Left hindlimb (tissue), 1 donor: Measurements from ENCODE around the gene DUS1L.

Source experiments
- DNase-seq: peaks from one replicate; pipeline ENCODE4 v3.0.0-alpha.2; 2018

DUS1L gene

GRCh38 chr17:82010575-82011525 is 54.8 kb downstream of the DUS1L start:
- DNase-seq = no peak

DNA sequence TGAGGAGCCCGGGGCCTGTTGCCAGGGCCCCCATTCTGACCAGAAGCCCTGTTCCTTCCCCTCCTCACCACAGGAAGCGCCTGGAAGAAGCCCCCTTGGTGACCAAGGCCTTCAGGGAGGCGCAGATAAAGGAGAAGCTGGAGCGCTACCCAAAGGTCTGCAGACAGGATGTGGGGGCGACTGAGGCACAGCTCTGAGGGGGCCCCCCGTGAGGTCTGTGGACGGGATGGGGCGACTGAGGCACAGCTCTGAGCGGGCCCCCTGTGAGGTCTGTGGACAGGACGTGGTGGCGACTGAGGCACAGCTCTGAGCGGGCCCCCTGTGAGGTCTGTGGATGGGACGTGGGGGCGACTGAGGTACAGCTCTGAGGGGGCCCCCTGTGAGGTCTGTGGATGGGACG is 56.2 kb downstream of the DUS1L start:
- no peak for DNase-seq

DNA sequence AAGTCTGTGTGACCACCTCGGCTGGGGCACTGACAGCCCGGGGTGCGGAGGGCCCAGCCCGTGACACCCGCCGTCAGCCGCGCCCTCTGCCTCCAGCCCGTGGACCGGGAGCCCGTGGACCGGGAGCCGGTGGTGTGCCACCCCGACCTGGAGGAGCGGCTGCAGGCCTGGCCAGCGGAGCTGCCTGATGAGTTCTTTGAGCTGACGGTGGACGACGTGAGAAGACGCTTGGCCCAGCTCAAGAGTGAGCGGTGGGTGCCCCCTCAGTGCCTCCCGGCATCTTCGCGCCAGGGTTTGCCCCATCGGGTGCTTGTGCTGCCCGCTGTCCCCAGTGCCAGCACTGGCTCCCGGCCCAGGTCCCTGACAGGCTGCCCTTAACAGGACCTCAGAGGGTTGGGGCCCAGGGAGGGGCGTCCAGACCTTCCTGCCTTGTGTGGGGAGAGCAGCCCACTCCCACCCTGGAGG is 56.6 kb downstream of the DUS1L start:
- DNase-seq = no peak

- DNase-seq = no peak
Measured at GRCh38 chr17:82008258-82008940, 57.2 kb downstream of the DUS1L start.
